BJ (cell line): ENCODE results near the gene NAV2. TPM values are rescaled to one million over a fixed set of nuclear protein-coding genes. Genes with fewer than 3 reads are reported as not detected.

ENCODE experiments used
- CTCF ChIA-PET: fragments of 350-600 bp; formaldehyde crosslinking; extraction: SDS; loops from one replicate; lab custom pipeline; 2021; ENCODE audit warnings: antibody characterized with exemption, inconsistent platforms; lab: Yijun Ruan, JAX
- POLR2A ChIA-PET: fragments of 300-600 bp; sonication (Branson Sonifier 250); formaldehyde crosslinking; extraction: SDS; loops from one replicate; lab custom pipeline; 2021; ENCODE audit warnings: antibody characterized with exemption; lab: Charles Lee
- DNase-seq: peaks from one replicate; pipeline ENCODE4 v3.0.0-alpha.2; 2011; ENCODE audit warnings: low read depth
- H3K27me3 ChIP-seq: 2 replicates; pipeline ENCODE4 v1.6.0; 2011; ENCODE audit warnings: low read length; ENCODE audit not compliant: control insufficient read depth, insufficient read depth
- H3K36me3 ChIP-seq: 2 replicates; pipeline ENCODE4 v1.5.1; 2011; ENCODE audit warnings: low read length; ENCODE audit not compliant: control insufficient read depth, insufficient read depth
- H3K4me3 ChIP-seq: 2 replicates; pipeline ENCODE4 v1.5.1; 2011; ENCODE audit warnings: low read depth, mild to moderate bottlenecking, control low read depth, low read length
- CTCF ChIP-seq: IDR thresholded peaks from 2 replicates; pipeline ENCODE4 v1.5.1; 2011; ENCODE audit warnings: low read depth, mild to moderate bottlenecking, control low read depth, inconsistent platforms, low read length, moderate library complexity; ENCODE audit not compliant: insufficient read depth
- polyA plus RNA-seq: library from polyadenylated mRNA; depleted of rRNA; stranded (reverse); fragments of >200 nt; gene quantifications from 2 replicates; pipeline ENCODE4 v1.2.3, GENCODE V29; 2011

NAV2 gene
- polyA plus RNA-seq, 1 experiment, result 6.1 TPM

GRCh38 chr11:19774329-19774728 is 61.7 kb downstream of the NAV2 start:
- CTCF ChIA-PET, result interaction anchor here (1.0 to 1.4 kb wide), 2 partner anchors 210 to 217 kb away, joined by 3 to 5 read pairs; no protein-coding TSS in a partner anchor
- Histone ChIP-seq H3K36me3 (no peaks in the 10 kb centered on the region), H3K27me3 (no peaks in the 10 kb centered on the region), H3K4me3 (no peak overlapping the region)
- DNase-seq, result no peak
- TF ChIP-seq CTCF, result no peak
- POLR2A ChIA-PET, result no interaction called here

- no peak for DNase-seq
- CTCF ChIA-PET, result interaction anchor here (0.6 to 1.4 kb wide), 6 partner anchors 9 to 361 kb away, joined by 3 to 5 read pairs (median 3); no protein-coding TSS in a partner anchor
- Histone ChIP-seq H3K27me3 (no peaks in the 10 kb centered on the region), H3K36me3 (no peaks in the 10 kb centered on the region), H3K4me3 (no peak overlapping the region)
- no peak for TF ChIP-seq CTCF
- POLR2A ChIA-PET, result no interaction called here
Observed at GRCh38 chr11:19774817-19775580, 62.4 kb downstream of the NAV2 start.

DNA sequence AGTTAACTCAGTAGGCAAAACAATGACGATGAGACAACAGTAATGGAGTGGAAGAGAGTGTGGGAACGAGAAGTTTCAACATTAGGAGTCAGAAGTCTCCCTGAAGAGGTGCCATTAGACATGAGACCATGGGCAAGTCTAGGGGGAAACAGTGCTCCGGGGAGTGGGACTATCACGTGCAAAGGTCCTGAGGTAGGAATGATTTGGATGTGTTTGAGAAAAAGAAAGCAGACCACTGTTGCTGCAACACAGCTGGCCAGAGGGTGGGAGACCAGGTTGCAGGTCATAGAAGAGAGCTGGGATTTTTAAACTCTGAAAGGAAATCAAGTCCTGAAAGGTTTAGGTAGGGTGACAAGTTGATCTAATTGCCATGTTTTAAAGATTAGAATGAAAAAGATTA is 63.0 kb downstream of the NAV2 start:
- no peak for DNase-seq
- no peaks in the 10 kb centered on the region; the same call in 1 of the 2 replicates for H3K36me3 ChIP-seq
- POLR2A ChIA-PET, result no interaction called here

GRCh38 chr11:19777039-19777376 is 64.4 kb downstream of the NAV2 start:
- DNase-seq, result no peak
- no peak for TF ChIP-seq CTCF
- CTCF ChIA-PET, result interaction anchor here (1.4 to 1.9 kb wide), 2 partner anchors 11 to 221 kb away, joined by 3 to 4 read pairs; no protein-coding TSS in a partner anchor
- H3K4me3 ChIP-seq, result peak overlapping the region; percentile 48
- H3K27me3 ChIP-seq, result no peaks in the 10 kb centered on the region
- POLR2A ChIA-PET, result interaction anchor here (0.7 kb wide), 1 partner anchor 10 kb away, joined by 6 read pairs; no protein-coding TSS in a partner anchor
- no peaks in the 10 kb centered on the region; the same call in 1 of the 2 replicates for H3K36me3 ChIP-seq

More for the DNA sequence above, 63.0 kb downstream of the NAV2 start:
- Histone ChIP-seq H3K27me3 (no peaks in the 10 kb centered on the region), H3K4me3 (no peak overlapping the region)
- CTCF ChIA-PET, result interaction anchor here (0.6 to 1.4 kb wide), 6 partner anchors 9 to 360 kb away, joined by 3 to 4 read pairs (median 3); no protein-coding TSS in a partner anchor
- no peak for TF ChIP-seq CTCF

DNA sequence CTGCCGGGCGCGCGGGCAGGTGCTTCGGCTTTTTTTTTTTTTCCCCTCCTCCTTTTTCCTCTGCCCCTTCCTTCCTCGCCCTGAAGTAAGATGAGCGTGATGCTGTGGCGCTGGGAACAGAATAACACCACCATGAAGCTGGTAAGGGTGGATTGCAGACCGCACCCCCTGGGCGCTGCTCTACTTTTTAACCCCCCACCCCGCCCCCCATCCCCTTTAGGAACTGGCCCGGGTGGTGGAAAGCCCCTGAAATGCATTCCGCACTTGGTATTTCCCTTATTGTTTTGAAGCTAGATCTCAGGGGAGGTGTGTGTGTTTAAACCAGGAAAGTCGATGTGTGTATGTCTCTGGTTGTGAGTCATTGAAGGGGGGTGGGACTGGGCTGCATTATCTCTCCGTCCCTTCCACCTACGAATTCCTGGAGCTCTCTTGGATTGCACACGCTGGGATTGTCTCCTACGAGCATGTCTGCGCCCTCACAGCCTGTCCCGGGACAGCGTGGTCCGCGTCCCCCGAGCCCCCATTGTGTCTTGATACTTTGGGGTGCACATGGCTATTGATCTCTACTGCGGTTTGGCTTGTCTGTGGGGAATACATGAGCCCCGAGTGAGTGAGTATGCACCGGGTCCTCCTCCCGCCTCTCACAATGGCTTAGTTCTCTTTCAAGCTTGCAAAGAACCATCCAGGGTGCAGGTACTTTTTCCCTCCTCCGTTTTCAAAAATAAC is 64.9 kb downstream of the NAV2 start:
- H3K36me3 ChIP-seq, result no peaks in the 10 kb centered on the region; the same call in 1 of the 2 replicates
- ChIA-PET POLR2A (interaction anchor here (0.7 kb wide), 1 partner anchor 10 kb away, joined by 6 read pairs; no protein-coding TSS in a partner anchor), CTCF (interaction anchor here (1.2 to 1.9 kb wide), 5 partner anchors 9 to 355 kb away, joined by 3 to 9 read pairs (median 4); no protein-coding TSS in a partner anchor)
- TF ChIP-seq CTCF, result no peak
- H3K27me3 ChIP-seq, result no peaks in the 10 kb centered on the region
- DNase-seq, result no peak
- peak overlapping the region; percentile 48 for H3K4me3 ChIP-seq
